ENCODE data around the gene PPP1R8. TPM values are rescaled to one million over a fixed set of nuclear protein-coding genes. Genes with fewer than 3 reads are reported as not detected.
"Not testable (repeated sequence)": the region's sequence is repeated elsewhere in the genome, so short reads cannot be mapped to it uniquely, and the experiment has no call there.

The PPP1R8 gene
- total RNA-seq, 3 donors from 2014 or later = 36.1 to 43.5 (median 37.9) TPM

- Histone ChIP-seq H3K4me1 (peaks cover 5 to 14% of the 10 kb centered on the region in 2 donors), H3K27me3 (no peaks in the 10 kb centered on the region), H3K4me3 (no peak overlapping the region), H3K36me3 (no peaks in the 10 kb centered on the region), H3K27ac (no peak overlapping the region), H3K9me3 (no peaks in the 10 kb centered on the region)
- intact Hi-C loops (cut with DNase I; ENCODE audit: low total_unique reads) = no loop called here
- TF ChIP-seq CTCF (IDR thresholded peaks at IDR 0.05) = no peak
- TF ChIP-seq POLR2AphosphoS5 (IDR thresholded peaks at IDR 0.05) = no peak
- TF ChIP-seq POLR2A (IDR thresholded peaks at IDR 0.05) = no peak
- DNase-seq (ENCODE audit: low spot score in 2 of 2) = no peak
Measured at GRCh38 chr1:27835501-27835900, 4.9 kb downstream of the PPP1R8 start.

- DNase-seq (ENCODE audit: low spot score in 2 of 2) = no peak
Measured at GRCh38 chr1:27849951-27850350, 19.4 kb downstream of the PPP1R8 start.

GRCh38 chr1:27855085-27855484 lies 24.5 kb downstream of the PPP1R8 start:
- H3K27me3 ChIP-seq = no peaks in the 10 kb centered on the region
- DNase-seq (ENCODE audit: low spot score in 2 of 2) = no peak
- H3K4me3 ChIP-seq = no peak overlapping the region
- H3K27ac ChIP-seq = no peak overlapping the region
- no peaks in the 10 kb centered on the region for H3K4me1 ChIP-seq
- intact Hi-C loops (cut with DNase I; ENCODE audit: low total_unique reads) = no loop called here
- no peak for TF ChIP-seq POLR2A (IDR thresholded peaks at IDR 0.05)
- no peak for TF ChIP-seq POLR2AphosphoS5 (IDR thresholded peaks at IDR 0.05)
- no peak for TF ChIP-seq CTCF (IDR thresholded peaks at IDR 0.05)
- H3K9me3 ChIP-seq = no peaks in the 10 kb centered on the region
- H3K36me3 ChIP-seq = no peaks in the 10 kb centered on the region

More at GRCh38 chr1:27849951-27850350, 19.4 kb downstream of the PPP1R8 start:
- Histone ChIP-seq H3K27ac (no peak overlapping the region), H3K27me3 (no peaks in the 10 kb centered on the region), H3K4me1 (no peaks in the 10 kb centered on the region), H3K9me3 (no peaks in the 10 kb centered on the region), H3K4me3 (no peak overlapping the region), H3K36me3 (no peaks in the 10 kb centered on the region)
- intact Hi-C loops (cut with DNase I; ENCODE audit: low total_unique reads) = no loop called here
- TF ChIP-seq CTCF (IDR thresholded peaks at IDR 0.05) (no peak), POLR2A (IDR thresholded peaks at IDR 0.05) (no peak), POLR2AphosphoS5 (IDR thresholded peaks at IDR 0.05) (no peak)

GRCh38 chr1:27856561-27857343 lies 26.2 kb downstream of the PPP1R8 start:
- intact Hi-C loops (cut with DNase I; ENCODE audit: low total_unique reads) = no loop called here
- TF ChIP-seq CTCF (IDR thresholded peaks at IDR 0.05) (no peak), POLR2AphosphoS5 (IDR thresholded peaks at IDR 0.05) (no peak), POLR2A (IDR thresholded peaks at IDR 0.05) (no peak)
- Histone ChIP-seq H3K27me3 (no peaks in the 10 kb centered on the region), H3K27ac (no peak overlapping the region), H3K9me3 (no peaks in the 10 kb centered on the region), H3K36me3 (no peaks in the 10 kb centered on the region), H3K4me1 (no peaks in the 10 kb centered on the region), H3K4me3 (no peak overlapping the region)
- no peak for DNase-seq (ENCODE audit: low spot score in 2 of 2)

GRCh38 chr1:27857552-27857951 lies 27.0 kb downstream of the PPP1R8 start:
- H3K27me3 ChIP-seq; H3K36me3 ChIP-seq; DNase-seq (ENCODE audit: low spot score in 2 of 2); H3K27ac ChIP-seq; H3K4me3 ChIP-seq; H3K4me1 ChIP-seq; H3K9me3 ChIP-seq; intact Hi-C loops (cut with DNase I; ENCODE audit: low total_unique reads): not testable (repeated sequence)

All from breast epithelium (tissue), 4 donors.